AG09309 (cell line): ENCODE measurements around the gene ITPR2.

Experiments
- DNase-seq: peaks from one replicate; pipeline ENCODE4 v3.0.0-alpha.2; 2010; ENCODE audit warnings: low read depth
- H3K4me3 ChIP-seq: 2 replicates; pipeline ENCODE4 v1.5.1; 2011; ENCODE audit warnings: mild to moderate bottlenecking, low read depth, low read length, moderate library complexity; ENCODE audit not compliant: control insufficient read depth
- TF ChIP-seq, protein P1 (sequence below): IDR thresholded peaks from 2 replicates; pipeline ENCODE4 v1.5.1; 2011; ENCODE audit warnings: mild to moderate bottlenecking, low read depth, low read length, inconsistent platforms; ENCODE audit not compliant: insufficient read depth, control insufficient read depth; ENCODE audit errors: missing control alignments

ITPR2 gene

DNA sequence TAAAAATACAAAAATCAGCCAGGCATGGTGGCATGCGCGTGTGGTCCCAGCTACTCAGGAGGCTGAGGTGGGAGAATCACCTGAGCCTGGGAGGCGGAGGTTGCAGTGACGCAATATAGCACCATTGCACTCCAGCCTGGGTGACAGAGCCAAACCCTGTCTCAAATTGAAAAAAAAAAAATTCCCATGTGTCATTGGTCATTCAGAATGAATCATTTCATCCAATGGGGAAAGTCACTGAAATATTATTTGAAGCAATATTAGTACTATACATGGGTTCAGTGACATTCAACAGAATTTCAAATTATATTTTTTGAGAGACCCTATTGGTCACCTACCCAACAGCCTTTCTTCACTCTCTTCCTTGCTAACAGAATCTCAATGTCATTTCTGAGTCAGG, 276.1 kb downstream of the ITPR2 start:
- DNase-seq, result no peak
- TF ChIP-seq, protein P1, sequence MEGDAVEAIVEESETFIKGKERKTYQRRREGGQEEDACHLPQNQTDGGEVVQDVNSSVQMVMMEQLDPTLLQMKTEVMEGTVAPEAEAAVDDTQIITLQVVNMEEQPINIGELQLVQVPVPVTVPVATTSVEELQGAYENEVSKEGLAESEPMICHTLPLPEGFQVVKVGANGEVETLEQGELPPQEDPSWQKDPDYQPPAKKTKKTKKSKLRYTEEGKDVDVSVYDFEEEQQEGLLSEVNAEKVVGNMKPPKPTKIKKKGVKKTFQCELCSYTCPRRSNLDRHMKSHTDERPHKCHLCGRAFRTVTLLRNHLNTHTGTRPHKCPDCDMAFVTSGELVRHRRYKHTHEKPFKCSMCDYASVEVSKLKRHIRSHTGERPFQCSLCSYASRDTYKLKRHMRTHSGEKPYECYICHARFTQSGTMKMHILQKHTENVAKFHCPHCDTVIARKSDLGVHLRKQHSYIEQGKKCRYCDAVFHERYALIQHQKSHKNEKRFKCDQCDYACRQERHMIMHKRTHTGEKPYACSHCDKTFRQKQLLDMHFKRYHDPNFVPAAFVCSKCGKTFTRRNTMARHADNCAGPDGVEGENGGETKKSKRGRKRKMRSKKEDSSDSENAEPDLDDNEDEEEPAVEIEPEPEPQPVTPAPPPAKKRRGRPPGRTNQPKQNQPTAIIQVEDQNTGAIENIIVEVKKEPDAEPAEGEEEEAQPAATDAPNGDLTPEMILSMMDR, result no peak
- no peak overlapping the region for H3K4me3 ChIP-seq

DNA sequence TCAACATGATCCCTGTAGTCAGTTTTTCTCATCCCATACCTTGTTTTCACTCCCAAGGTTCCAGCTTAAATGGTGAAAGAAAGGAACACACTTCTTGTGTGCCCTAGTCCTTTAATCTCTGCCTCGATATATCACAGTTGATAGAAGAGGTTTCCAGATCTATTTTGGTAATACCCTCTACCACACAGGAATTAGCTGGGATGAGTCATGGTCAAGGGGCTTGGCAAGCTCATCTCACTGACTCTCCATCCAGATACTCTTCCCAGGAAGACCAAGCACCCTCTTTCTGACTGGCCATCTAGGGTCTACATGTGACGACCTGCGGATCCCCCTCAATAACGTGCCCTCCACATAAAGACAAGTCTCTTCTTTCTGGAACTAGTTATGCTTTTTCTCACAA, 277.9 kb downstream of the ITPR2 start:
- no peak for DNase-seq
- TF ChIP-seq, protein P1, result no peak

GRCh38 chr12:26554332-26554731, 278.7 kb downstream of the ITPR2 start:
- no peak overlapping the region for H3K4me3 ChIP-seq
- no peak for DNase-seq
- TF ChIP-seq, protein P1, result no peak

More for the DNA sequence above, 277.9 kb downstream of the ITPR2 start:
- no peak overlapping the region for H3K4me3 ChIP-seq

- TF ChIP-seq, protein P1, result no peak
- H3K4me3 ChIP-seq, result no peak overlapping the region
- no peak for DNase-seq
Measured at GRCh38 chr12:26551385-26551784, 281.6 kb downstream of the ITPR2 start.

DNA sequence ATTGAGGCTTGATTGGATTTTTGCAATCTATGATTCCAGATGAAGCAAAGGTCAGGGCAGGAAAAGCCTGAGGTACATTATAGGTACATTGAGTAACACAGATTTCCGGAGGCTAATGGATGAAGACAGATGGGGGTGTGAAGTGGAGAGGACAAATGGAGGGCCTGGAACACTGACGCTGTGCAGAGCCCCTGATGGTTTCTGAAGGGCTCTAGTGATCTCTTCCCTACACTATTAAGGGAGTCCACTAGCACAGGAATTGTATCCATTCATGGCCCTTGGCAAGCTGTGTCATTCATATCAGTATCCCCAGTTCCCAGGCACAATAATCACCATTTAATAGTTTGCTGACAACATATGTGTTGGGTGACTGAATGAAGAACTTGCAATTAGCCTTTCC, 284.8 kb downstream of the ITPR2 start:
- no peak for DNase-seq
- TF ChIP-seq, protein P1, result no peak
- no peak overlapping the region for H3K4me3 ChIP-seq

GRCh38 chr12:26546535-26547314, 286.3 kb downstream of the ITPR2 start:
- TF ChIP-seq, protein P1, result no peak
- H3K4me3 ChIP-seq, result no peak overlapping the region
- DNase-seq, result no peak
